ENCODE data around the gene JAKMIP1. TPM values are rescaled to one million over a fixed set of nuclear protein-coding genes. Genes with fewer than 3 reads are reported as not detected.

Gene JAKMIP1
- total RNA-seq, 1 donor from 2014 or later, result 0.64 TPM

GRCh38 chr4:6115746-6116586 lies 84.4 kb downstream of the JAKMIP1 start:
- Histone ChIP-seq H3K27ac (no peak overlapping the region), H3K4me1 (no peaks in the 10 kb centered on the region), H3K27me3 (no peaks in the 10 kb centered on the region), H3K36me3 (no peaks in the 10 kb centered on the region), H3K4me3 (no peak overlapping the region), H3K9me3 (no peaks in the 10 kb centered on the region)
- TF ChIP-seq CTCF (IDR thresholded peaks at IDR 0.05), result no peak
- ATAC-seq, result no peak
- intact Hi-C loops (cut with DNase I), result no loop called here
- no peak for DNase-seq

GRCh38 chr4:6115342-6115741 lies 85.0 kb downstream of the JAKMIP1 start:
- Histone ChIP-seq H3K4me3 (no peak overlapping the region), H3K27me3 (no peaks in the 10 kb centered on the region), H3K27ac (no peak overlapping the region), H3K4me1 (no peaks in the 10 kb centered on the region), H3K36me3 (no peaks in the 10 kb centered on the region), H3K9me3 (no peaks in the 10 kb centered on the region)
- DNase-seq (no peak), ATAC-seq (no peak)
- TF ChIP-seq CTCF (IDR thresholded peaks at IDR 0.05), result no peak
- intact Hi-C loops (cut with DNase I), result no loop called here

- ATAC-seq (no peak), DNase-seq (no peak)
- H3K36me3 ChIP-seq, result no peaks in the 10 kb centered on the region
- H3K9me3 ChIP-seq, result no peaks in the 10 kb centered on the region
- no peaks in the 10 kb centered on the region for H3K4me1 ChIP-seq
- intact Hi-C loops (cut with DNase I), result no loop called here
- TF ChIP-seq CTCF (IDR thresholded peaks at IDR 0.05), result no peak
- no peaks in the 10 kb centered on the region for H3K27me3 ChIP-seq
- no peak overlapping the region for H3K27ac ChIP-seq
- no peak overlapping the region for H3K4me3 ChIP-seq
Measured at GRCh38 chr4:6114601-6115000, 85.7 kb downstream of the JAKMIP1 start.

- no peak overlapping the region for H3K4me3 ChIP-seq
- H3K36me3 ChIP-seq, result no peaks in the 10 kb centered on the region
- TF ChIP-seq CTCF (IDR thresholded peaks at IDR 0.05), result no peak
- H3K9me3 ChIP-seq, result no peaks in the 10 kb centered on the region
- no peak overlapping the region for H3K27ac ChIP-seq
- intact Hi-C loops (cut with DNase I), result no loop called here
- H3K4me1 ChIP-seq, result no peaks in the 10 kb centered on the region
- H3K27me3 ChIP-seq, result no peaks in the 10 kb centered on the region
- DNase-seq (no peak), ATAC-seq (no peak)
Measured at GRCh38 chr4:6114181-6114580, 86.2 kb downstream of the JAKMIP1 start.

- no peak for ATAC-seq
- no peak for TF ChIP-seq CTCF (IDR thresholded peaks at IDR 0.05)
- Histone ChIP-seq H3K9me3 (no peaks in the 10 kb centered on the region), H3K27ac (no peak overlapping the region), H3K4me3 (no peak overlapping the region), H3K36me3 (no peaks in the 10 kb centered on the region), H3K4me1 (no peaks in the 10 kb centered on the region), H3K27me3 (no peaks in the 10 kb centered on the region)
- DNase-seq, result no peak
- intact Hi-C loops (cut with DNase I), result no loop called here
Measured at GRCh38 chr4:6113641-6114040, 86.7 kb downstream of the JAKMIP1 start.
